ENCODE results near the gene TEDC1.

The TEDC1 gene

GRCh38 chr14:105458010-105458409 is 33.0 kb upstream of the TEDC1 start:
- no peak for DNase-seq

- no peak for DNase-seq
Measured at GRCh38 chr14:105458571-105458970, 32.5 kb upstream of the TEDC1 start.

- DNase-seq, result no peak
Measured at GRCh38 chr14:105460116-105460515, 30.9 kb upstream of the TEDC1 start.

- DNase-seq, result no peak
Measured at GRCh38 chr14:105460616-105461015, 30.4 kb upstream of the TEDC1 start.

- no peak for DNase-seq
Measured at GRCh38 chr14:105461903-105462302, 29.1 kb upstream of the TEDC1 start.

- no peak for DNase-seq
Measured at GRCh38 chr14:105464501-105464900, 26.5 kb upstream of the TEDC1 start.

GRCh38 chr14:105465209-105466031 is 25.6 kb upstream of the TEDC1 start:
- DNase-seq, result peak; percentile 91

GRCh38 chr14:105466531-105467248 is 24.4 kb upstream of the TEDC1 start:
- DNase-seq, result no peak

GRCh38 chr14:105467249-105467941 is 23.7 kb upstream of the TEDC1 start:
- no peak for DNase-seq

- DNase-seq, result no peak
Measured at GRCh38 chr14:105467942-105468471, 23.0 kb upstream of the TEDC1 start.

- DNase-seq, result no peak
Measured at GRCh38 chr14:105468621-105469241, 22.3 kb upstream of the TEDC1 start.

- DNase-seq, result no peak
Measured at GRCh38 chr14:105469456-105470349, 21.3 kb upstream of the TEDC1 start.

GRCh38 chr14:105470350-105471296 is 20.4 kb upstream of the TEDC1 start:
- DNase-seq, result no peak

GRCh38 chr14:105471297-105471821 is 19.7 kb upstream of the TEDC1 start:
- no peak for DNase-seq

- DNase-seq, result no peak
Measured at GRCh38 chr14:105471823-105472485, 19.1 kb upstream of the TEDC1 start.

GRCh38 chr14:105472486-105472991 is 18.5 kb upstream of the TEDC1 start:
- no peak for DNase-seq

- peak; percentile 86 for DNase-seq
Measured at GRCh38 chr14:105473033-105473676, 17.9 kb upstream of the TEDC1 start.

- DNase-seq, result peak; percentile 94
Measured at GRCh38 chr14:105473677-105474482, 17.2 kb upstream of the TEDC1 start.
